ENCODE data around the gene FZD4. TPM values are rescaled to one million over a fixed set of nuclear protein-coding genes. Genes with fewer than 3 reads are reported as not detected.

FZD4 gene
- total RNA-seq, 1 experiment from 2014 or later, result 2.6 TPM

DNA sequence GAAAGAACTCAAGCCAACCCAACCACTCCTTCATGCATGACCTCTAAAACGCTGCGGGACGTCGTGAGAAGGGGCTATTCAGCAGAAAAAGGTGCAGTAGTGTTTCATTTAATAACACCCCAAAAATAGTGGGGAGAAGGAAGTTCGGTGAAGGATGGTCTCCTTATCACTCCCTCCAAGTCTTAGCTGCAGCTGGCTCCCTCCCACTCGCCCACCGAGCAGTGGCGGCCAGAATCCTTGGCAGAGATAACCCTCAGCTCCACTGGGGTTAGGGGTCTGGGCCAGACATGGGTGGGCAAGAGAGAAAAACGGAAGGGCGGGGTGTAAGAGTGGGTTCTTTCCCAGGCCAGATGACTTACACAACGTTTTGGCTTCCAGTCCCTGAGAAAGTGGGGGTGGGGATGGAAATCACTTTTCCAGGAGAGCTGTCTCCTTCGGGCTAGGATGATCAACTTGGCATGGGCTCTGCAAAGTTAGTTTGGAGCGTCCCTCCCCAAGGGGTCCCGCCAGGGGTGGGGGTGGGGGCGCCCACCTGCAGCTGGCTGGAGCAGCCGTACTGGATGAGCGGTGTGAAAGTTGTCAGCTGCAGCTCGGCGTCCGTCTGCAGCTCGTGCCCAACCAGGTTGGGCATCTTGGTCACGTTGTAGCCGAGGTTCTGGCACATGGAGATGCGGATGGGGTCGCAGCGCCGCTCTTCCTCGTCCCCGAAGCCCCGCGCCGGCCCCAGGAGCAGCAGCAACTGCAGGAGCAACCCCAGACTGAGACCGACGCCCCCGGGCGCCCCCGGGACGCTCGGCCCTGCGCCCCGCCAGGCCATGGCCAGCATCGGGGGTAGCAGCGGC, 705 bp downstream of the FZD4 start:
- Histone ChIP-seq H2AFZ (peak overlapping the region; percentile 88), H3K36me3 (ENCODE audit: low read depth) (no peaks in the 10 kb centered on the region), H3K4me2 (peak overlapping the region; percentile 89), H3K79me2 (ENCODE audit: low read depth) (no peaks in the 10 kb centered on the region), H3K27me3 (ENCODE audit: insufficient read depth, low read depth) (no peaks in the 10 kb centered on the region), H3K4me3 (peak overlapping the region; percentile 85), H3K9me2 (ENCODE audit: insufficient read depth) (no peaks in the 10 kb centered on the region), H3K4me1 (replicated peaks; ENCODE audit: insufficient read depth) (peaks cover 16% of the 10 kb centered on the region), H3K27ac (no peak overlapping the region), H3K9me3 (ENCODE audit: insufficient read depth, low read depth) (no peaks in the 10 kb centered on the region), H4K20me1 (ENCODE audit: insufficient read depth) (no peaks in the 10 kb centered on the region), H3F3A (ENCODE audit: insufficient read depth, low read depth) (peaks cover 20% of the 10 kb centered on the region; the same call in 1 of the 2 replicates)
- POLR2A ChIA-PET (ENCODE audit: unreplicated experiment), result interaction anchor here (0.5 to 0.7 kb wide), 5 partner anchors 190 to 1319 kb away, joined by 3 to 10 read pairs (median 3); no protein-coding TSS in a partner anchor
- CTCF ChIA-PET, result interaction anchor here (0.6 to 1.3 kb wide), 3 partner anchors 18 to 346 kb away, joined by 3 to 9 read pairs (median 5); no protein-coding TSS in a partner anchor
- TF ChIP-seq EZH2 (IDR thresholded peaks at IDR 0.05; ENCODE audit: low read depth) (no peak), CTCF (conservative IDR thresholded peaks at IDR 0.05) (no peak)
- intact Hi-C loops (cut with micrococcal nuclease; ENCODE audit: unreplicated experiment), result loop anchor here (5.0 kb wide), 1 partner anchor 338 kb away; no protein-coding TSS in a partner anchor
- BruUV-seq (replicated peaks), result TSS peak; percentile 22
- peak in 1 of 2 experiments; percentile 10 for DNase-seq

DNA sequence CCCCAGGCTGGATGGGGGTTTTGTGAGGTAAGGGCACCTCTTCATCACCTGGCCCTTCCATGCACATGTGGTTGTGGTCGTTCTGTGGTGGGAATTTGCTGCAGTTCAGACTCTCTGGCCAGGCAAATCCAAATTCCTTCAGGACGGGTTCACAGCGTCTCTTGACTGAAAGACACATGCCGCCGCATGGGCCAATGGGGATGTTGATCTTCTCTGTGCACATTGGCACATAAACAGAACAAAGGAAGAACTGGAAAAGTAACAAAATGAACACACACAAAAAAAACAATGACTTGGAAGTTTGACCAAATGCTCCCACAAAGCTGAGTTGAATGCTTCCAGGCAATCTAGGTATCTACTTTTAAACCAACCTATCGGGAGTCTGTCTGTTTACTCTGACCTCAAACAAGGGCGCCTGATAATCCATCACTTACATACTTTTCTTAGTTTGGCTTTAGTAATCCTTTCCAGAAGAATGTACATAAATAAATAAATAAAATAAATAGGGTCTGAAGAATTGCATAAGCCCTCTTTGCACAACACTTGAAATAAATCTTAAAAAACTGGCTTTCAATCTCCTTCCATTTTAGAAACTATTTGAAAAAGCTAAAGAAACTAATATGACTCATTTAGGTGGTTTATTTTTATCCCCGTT, 2.8 kb downstream of the FZD4 start:
- intact Hi-C loops (cut with micrococcal nuclease; ENCODE audit: unreplicated experiment), result no loop called here
- H3F3A ChIP-seq (ENCODE audit: insufficient read depth, low read depth), result peaks cover 20% of the 10 kb centered on the region; the same call in 1 of the 2 replicates
- CTCF ChIA-PET, result no interaction called here
- H3K4me3 ChIP-seq, result no peak overlapping the region
- H4K20me1 ChIP-seq (ENCODE audit: insufficient read depth), result no peaks in the 10 kb centered on the region
- H3K27ac ChIP-seq, result no peak overlapping the region
- H3K36me3 ChIP-seq (ENCODE audit: low read depth), result no peaks in the 10 kb centered on the region
- H3K9me2 ChIP-seq (ENCODE audit: insufficient read depth), result no peaks in the 10 kb centered on the region
- H3K4me1 ChIP-seq (replicated peaks; ENCODE audit: insufficient read depth), result peaks cover 16% of the 10 kb centered on the region
- no peak for DNase-seq
- no TSS peak for BruUV-seq (replicated peaks)
- H3K4me2 ChIP-seq, result no peak overlapping the region
- POLR2A ChIA-PET (ENCODE audit: unreplicated experiment), result no interaction called here
- no peaks in the 10 kb centered on the region for H3K9me3 ChIP-seq (ENCODE audit: insufficient read depth, low read depth)
- TF ChIP-seq EZH2 (IDR thresholded peaks at IDR 0.05; ENCODE audit: low read depth) (no peak), CTCF (conservative IDR thresholded peaks at IDR 0.05) (no peak)
- H3K79me2 ChIP-seq (ENCODE audit: low read depth), result no peaks in the 10 kb centered on the region
- no peak overlapping the region for H2AFZ ChIP-seq
- no peaks in the 10 kb centered on the region for H3K27me3 ChIP-seq (ENCODE audit: insufficient read depth, low read depth)

DNA sequence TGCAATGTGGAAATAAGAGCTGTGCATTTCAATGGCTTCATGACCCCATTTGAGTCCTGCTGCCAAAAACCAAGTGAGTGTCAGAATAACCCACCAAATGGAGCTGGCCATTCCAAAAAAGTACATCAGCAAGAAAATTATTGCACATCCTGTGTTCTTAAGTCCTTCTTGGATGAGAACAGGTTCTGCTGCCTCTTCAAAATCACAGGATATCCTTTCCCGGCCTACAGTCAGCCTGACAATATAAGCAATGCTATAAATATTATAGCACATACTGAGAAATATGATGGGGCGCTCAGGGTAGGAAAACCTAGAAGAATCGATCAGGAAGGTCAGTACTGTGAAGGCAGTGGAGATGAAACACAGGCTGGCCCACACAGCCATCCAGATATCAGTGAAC, 3.5 kb downstream of the FZD4 start:
- Histone ChIP-seq H3K27me3 (ENCODE audit: insufficient read depth, low read depth) (no peaks in the 10 kb centered on the region), H3K27ac (no peak overlapping the region), H3K9me2 (ENCODE audit: insufficient read depth) (no peaks in the 10 kb centered on the region), H2AFZ (no peak overlapping the region), H3K79me2 (ENCODE audit: low read depth) (no peaks in the 10 kb centered on the region), H3K4me3 (no peak overlapping the region), H3K4me2 (no peak overlapping the region), H4K20me1 (ENCODE audit: insufficient read depth) (no peaks in the 10 kb centered on the region), H3K9me3 (ENCODE audit: insufficient read depth, low read depth) (no peaks in the 10 kb centered on the region), H3K4me1 (replicated peaks; ENCODE audit: insufficient read depth) (peaks cover 9% of the 10 kb centered on the region), H3F3A (ENCODE audit: insufficient read depth, low read depth) (peaks cover 20% of the 10 kb centered on the region; the same call in 1 of the 2 replicates), H3K36me3 (ENCODE audit: low read depth) (no peaks in the 10 kb centered on the region)
- POLR2A ChIA-PET (ENCODE audit: unreplicated experiment), result no interaction called here
- no TSS peak for BruUV-seq (replicated peaks)
- TF ChIP-seq CTCF (conservative IDR thresholded peaks at IDR 0.05) (no peak), EZH2 (IDR thresholded peaks at IDR 0.05; ENCODE audit: low read depth) (no peak)
- intact Hi-C loops (cut with micrococcal nuclease; ENCODE audit: unreplicated experiment), result no loop called here
- no peak for DNase-seq
- CTCF ChIA-PET, result no interaction called here
